SH-SY5Y (cell line): ENCODE data around the gene CPA3.

Experiments used
- GATA2 ChIP-seq: IDR thresholded peaks from 2 replicates; pipeline ENCODE4 v1.6.1; 2011; ENCODE audit warnings: mild to moderate bottlenecking, low read depth, low read length
- GATA3 ChIP-seq: IDR thresholded peaks from 2 replicates; pipeline ENCODE4 v1.6.1; 2011; ENCODE audit warnings: low read depth, mild to moderate bottlenecking, low read length, moderate library complexity

DNA sequence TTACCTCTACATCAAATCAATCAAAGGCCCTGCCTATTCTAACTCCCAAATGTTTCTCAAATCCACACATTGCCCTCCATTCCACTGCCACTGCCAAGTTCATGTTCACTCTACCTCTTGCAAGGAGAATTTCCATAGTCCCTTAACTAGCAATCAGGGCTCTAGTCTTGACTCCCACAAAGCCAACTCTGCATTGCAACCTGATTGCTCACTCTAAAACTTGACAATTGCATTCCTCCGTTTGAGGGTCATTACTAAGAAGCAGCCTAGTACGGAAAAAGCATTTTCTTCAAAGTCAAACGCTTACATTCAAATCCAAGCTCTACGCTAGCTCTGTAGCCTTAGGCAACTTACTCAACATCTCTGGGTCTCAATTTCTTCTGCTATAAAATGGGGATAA, 1.2 kb downstream of the CPA3 start:
- TF ChIP-seq GATA2 (no peak), GATA3 (no peak)
